HEK293 (cell line): ENCODE measurements around the gene SLC8A2.

Experiments used
- CTCF ChIA-PET: fragments of 350-600 bp; formaldehyde crosslinking; extraction: SDS; loops from one replicate; lab custom pipeline; 2021; ENCODE audit warnings: antibody characterized with exemption; lab: Yijun Ruan, JAX
- POLR2A ChIA-PET: fragments of 300-600 bp; formaldehyde crosslinking; extraction: SDS; loops from one replicate; lab custom pipeline; 2020; ENCODE audit warnings: antibody characterized with exemption, inconsistent platforms; lab: Yijun Ruan, JAX
- H3K27ac ChIP-seq: fragments of 200-500 bp; sonication (Bioruptor generic); 2 replicates; pipeline ENCODE4 v1.5.1; 2014; ENCODE audit warnings: low read depth, low read length, control low read depth, inconsistent platforms; ENCODE audit errors: extremely low read depth
- H3K36me3 ChIP-seq, 2 experiments: fragments of 200-500 bp in 1 of 2; sonication (Bioruptor generic) in 1 of 2; 1 replicate in 1 of 2; 2 replicates in 1 of 2; pipeline ENCODE4 v1.5.1; 2014 to 2017; ENCODE audit warnings: inconsistent platforms in 2 of 2, low read length in 2 of 2; ENCODE audit not compliant: control insufficient read depth in 2 of 2, insufficient read depth in 1 of 2
- H3K4me1 ChIP-seq: fragments of 200-500 bp; sonication (Bioruptor generic); 2 replicates; pipeline ENCODE4 v1.5.1; 2014; ENCODE audit warnings: mild to moderate bottlenecking, low read length, inconsistent platforms; ENCODE audit not compliant: control insufficient read depth, insufficient read depth
- H3K4me3 ChIP-seq: 2 replicates; pipeline ENCODE4 v1.5.1; 2011; ENCODE audit warnings: low read depth, mild to moderate bottlenecking, control low read depth, low read length, moderate library complexity
- H3K9me3 ChIP-seq: fragments of 200-500 bp; sonication (Bioruptor generic); 2 replicates; pipeline ENCODE4 v1.5.1; 2014; ENCODE audit warnings: low read depth, low read length, inconsistent platforms; ENCODE audit not compliant: control insufficient read depth, insufficient read depth
- EGR2 ChIP-seq: fragments of 450-650 bp; formaldehyde crosslinking; IDR thresholded peaks from 2 replicates; pipeline ENCODE4 v1.5.1; 2016; ENCODE audit warnings: low read depth, missing biosample characterization, missing genetic modification characterization
- KLF1 ChIP-seq: fragments of 450-650 bp; formaldehyde crosslinking; IDR thresholded peaks from 2 replicates; pipeline ENCODE4 v1.5.1; 2016; ENCODE audit warnings: missing biosample characterization, missing genetic modification characterization
- KLF10 ChIP-seq: fragments of 450-650 bp; IDR thresholded peaks from 2 replicates; pipeline ENCODE4 v1.5.1; 2018; ENCODE audit warnings: missing biosample characterization, mild to moderate bottlenecking, missing genetic modification characterization
- KLF16 ChIP-seq: fragments of 450-650 bp; formaldehyde crosslinking; IDR thresholded peaks from 2 replicates; pipeline ENCODE4 v1.5.1; 2017; ENCODE audit warnings: missing biosample characterization, missing genetic modification characterization
- KLF8 ChIP-seq: fragments of 450-650 bp; formaldehyde crosslinking; IDR thresholded peaks from 2 replicates; pipeline ENCODE4 v1.5.1; 2016; ENCODE audit warnings: missing biosample characterization, missing genetic modification characterization
- KLF9 ChIP-seq: fragments of 450-650 bp; formaldehyde crosslinking; IDR thresholded peaks from 2 replicates; pipeline ENCODE4 v1.5.1; 2016; ENCODE audit warnings: missing biosample characterization, missing genetic modification characterization, low read depth
- SP2 ChIP-seq: fragments of 450-650 bp; formaldehyde crosslinking; IDR thresholded peaks from 2 replicates; pipeline ENCODE4 v1.5.1; 2016; ENCODE audit warnings: missing biosample characterization, missing genetic modification characterization
- SP3 ChIP-seq: fragments of 450-650 bp; formaldehyde crosslinking; IDR thresholded peaks from 2 replicates; pipeline ENCODE4 v1.5.1; 2016; ENCODE audit warnings: missing biosample characterization, missing genetic modification characterization
- SP7 ChIP-seq: fragments of 450-650 bp; formaldehyde crosslinking; IDR thresholded peaks from 2 replicates; pipeline ENCODE4 v1.5.1; 2016; ENCODE audit warnings: missing biosample characterization, missing genetic modification characterization
- ZBTB20 ChIP-seq: fragments of 450-650 bp; formaldehyde crosslinking; IDR thresholded peaks from 2 replicates; pipeline ENCODE4 v1.5.1; 2016; ENCODE audit warnings: missing biosample characterization, missing genetic modification characterization
- ZBTB8A ChIP-seq: fragments of 450-650 bp; formaldehyde crosslinking; IDR thresholded peaks from 2 replicates; pipeline ENCODE4 v1.5.1; 2016; ENCODE audit warnings: missing biosample characterization, missing genetic modification characterization
- ZFHX2 ChIP-seq: fragments of 450-650 bp; formaldehyde crosslinking; conservative IDR thresholded peaks from 2 replicates; pipeline ENCODE4 v1.5.1; 2016; ENCODE audit warnings: missing biosample characterization, missing genetic modification characterization
- ZFP3 ChIP-seq: fragments of 450-650 bp; formaldehyde crosslinking; IDR thresholded peaks from 2 replicates; pipeline ENCODE4 v1.5.1; 2016; ENCODE audit warnings: low read depth, missing biosample characterization, missing genetic modification characterization
- ZNF10 ChIP-seq: fragments of 450-650 bp; formaldehyde crosslinking; IDR thresholded peaks from 2 replicates; pipeline ENCODE4 v1.5.1; 2017; ENCODE audit warnings: missing biosample characterization, missing genetic modification characterization
- ZNF214 ChIP-seq: fragments of 450-650 bp; formaldehyde crosslinking; IDR thresholded peaks from 2 replicates; pipeline ENCODE4 v1.5.1; 2017; ENCODE audit warnings: missing biosample characterization, mild to moderate bottlenecking, missing genetic modification characterization, borderline replicate concordance
- ZNF292 ChIP-seq: fragments of 450-650 bp; formaldehyde crosslinking; IDR thresholded peaks from 2 replicates; pipeline ENCODE4 v1.5.1; 2016; ENCODE audit warnings: low read depth, missing biosample characterization, missing genetic modification characterization, borderline replicate concordance
- ZNF341 ChIP-seq: fragments of 450-650 bp; formaldehyde crosslinking; IDR thresholded peaks from 2 replicates; pipeline ENCODE4; 2016; ENCODE audit warnings: low read depth, missing biosample characterization, missing genetic modification characterization
- ZNF473 ChIP-seq: fragments of 450-650 bp; formaldehyde crosslinking; IDR thresholded peaks from 2 replicates; pipeline ENCODE4 v1.5.1; 2017; ENCODE audit warnings: missing biosample characterization, missing genetic modification characterization
- ZNF596 ChIP-seq: fragments of 450-650 bp; IDR thresholded peaks from 2 replicates; pipeline ENCODE4 v1.5.0; 2018; ENCODE audit warnings: missing biosample characterization, mild to moderate bottlenecking, missing genetic modification characterization, moderate library complexity
- ZXDB ChIP-seq: fragments of 450-650 bp; formaldehyde crosslinking; IDR thresholded peaks from 2 replicates; pipeline ENCODE4 v1.5.1; 2016; ENCODE audit warnings: missing biosample characterization, missing genetic modification characterization
- TF ChIP-seq, protein P1 (sequence below): fragments of 450-650 bp; formaldehyde crosslinking; IDR thresholded peaks from 2 replicates; pipeline ENCODE4; 2016; ENCODE audit warnings: missing biosample characterization, missing genetic modification characterization
- TF ChIP-seq, protein P2 (sequence below): fragments of 450-650 bp; formaldehyde crosslinking; IDR thresholded peaks from 2 replicates; pipeline ENCODE4 v1.5.1; 2016; ENCODE audit warnings: missing biosample characterization, missing genetic modification characterization
- TF ChIP-seq, protein P3 (sequence below): fragments of 450-650 bp; formaldehyde crosslinking; IDR thresholded peaks from 2 replicates; pipeline ENCODE4 v1.5.1; 2016; ENCODE audit warnings: missing biosample characterization, missing genetic modification characterization

The SLC8A2 gene

DNA sequence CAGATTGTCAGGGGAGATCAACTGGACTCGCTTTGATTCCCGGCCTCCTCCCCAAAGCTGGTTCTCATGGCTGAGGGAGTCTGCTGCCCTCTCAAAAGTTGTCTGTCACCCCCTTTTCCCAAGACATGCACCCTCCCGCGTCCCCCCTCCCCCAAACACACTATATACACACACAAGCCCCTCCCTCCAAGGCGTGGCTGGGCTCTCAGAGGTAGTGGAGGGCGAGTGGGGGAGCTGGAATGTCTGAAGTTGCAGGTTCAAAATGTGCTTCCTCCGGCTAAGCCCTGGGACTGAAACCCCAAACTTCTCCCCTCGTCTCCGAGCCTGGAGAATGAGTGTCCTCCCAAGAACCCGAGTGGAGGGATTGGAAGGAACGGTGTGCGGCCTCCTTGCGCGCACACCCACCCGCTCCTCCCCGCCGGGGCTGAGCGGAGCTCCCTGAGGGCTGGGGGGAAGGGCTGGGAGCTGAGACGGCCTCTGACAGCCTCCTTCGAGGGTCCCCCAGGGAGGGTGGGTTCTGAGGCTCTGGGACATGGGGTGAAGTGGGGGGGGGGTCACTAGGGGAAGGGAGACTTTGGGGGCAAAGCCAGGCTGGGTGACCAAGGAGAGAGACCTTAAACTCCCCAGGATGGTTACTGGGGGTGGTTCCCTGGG, 42.4 kb downstream of the SLC8A2 start (continued):
- TF ChIP-seq ZNF214 (tag by site-specific recombination) = no peak
- TF ChIP-seq, protein P1, sequence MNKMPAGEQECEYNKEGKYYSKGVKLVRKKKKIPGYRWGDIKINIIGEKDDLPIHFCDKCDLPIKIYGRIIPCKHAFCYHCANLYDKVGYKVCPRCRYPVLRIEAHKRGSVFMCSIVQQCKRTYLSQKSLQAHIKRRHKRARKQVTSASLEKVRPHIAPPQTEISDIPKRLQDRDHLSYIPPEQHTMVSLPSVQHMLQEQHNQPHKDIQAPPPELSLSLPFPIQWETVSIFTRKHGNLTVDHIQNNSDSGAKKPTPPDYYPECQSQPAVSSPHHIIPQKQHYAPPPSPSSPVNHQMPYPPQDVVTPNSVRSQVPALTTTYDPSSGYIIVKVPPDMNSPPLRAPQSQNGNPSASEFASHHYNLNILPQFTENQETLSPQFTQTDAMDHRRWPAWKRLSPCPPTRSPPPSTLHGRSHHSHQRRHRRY (tag by site-specific recombination) = no peak

DNA sequence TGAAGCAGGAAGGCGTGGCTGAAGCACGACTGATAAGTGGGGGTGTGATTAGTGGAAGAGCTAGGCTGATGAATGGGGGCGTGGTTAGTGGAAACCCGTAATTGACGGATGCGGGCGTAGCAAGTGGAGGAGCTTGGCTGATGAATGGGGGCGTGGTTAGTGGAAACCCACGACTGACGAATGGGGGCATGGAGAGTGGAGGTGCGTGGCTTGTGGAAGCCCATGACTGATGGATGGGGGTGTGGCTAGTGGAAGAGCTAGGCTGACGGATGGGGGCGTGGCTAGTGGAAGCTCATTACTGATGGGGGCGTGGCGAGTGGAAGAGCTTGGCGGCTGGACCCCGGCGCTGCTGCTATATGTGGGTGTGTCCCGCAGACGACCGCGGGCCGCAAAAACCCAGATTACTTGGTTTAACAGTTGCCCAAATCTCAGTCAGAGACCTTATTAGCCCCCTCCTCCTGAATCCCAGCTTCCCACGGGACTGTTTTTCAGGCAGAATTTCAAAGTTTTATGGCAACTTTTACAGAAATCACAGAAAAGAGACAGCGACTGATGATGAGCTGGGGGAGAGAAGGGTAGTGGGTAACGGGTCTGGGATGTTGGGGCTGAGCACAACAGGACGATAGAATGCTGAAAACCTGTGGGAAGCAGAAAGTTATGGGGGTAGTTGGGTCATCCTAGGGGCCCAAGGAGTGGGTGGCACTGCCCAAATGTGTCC, 43.4 kb downstream of the SLC8A2 start:
- peaks cover 10% of the 10 kb centered on the region for H3K4me1 ChIP-seq
- TF ChIP-seq ZNF341 (tag by site-specific recombination) (peak; percentile 100), SP7 (tag by site-specific recombination) (peak; percentile 56; the same call in 1 of the 2 replicates), ZBTB8A (tag by site-specific recombination) (no peak), ZXDB (tag by site-specific recombination) (peak; percentile 70; the same call in 1 of the 2 replicates), KLF8 (tag by site-specific recombination) (peak; percentile 53), SP2 (tag by site-specific recombination) (peak; percentile 98), ZFHX2 (peak; percentile 61), ZNF473 (no peak), ZNF10 (tag by site-specific recombination) (peak; percentile 86), ZBTB20 (tag by site-specific recombination) (peak; percentile 24; the same call in 1 of the 2 replicates), KLF9 (peak; percentile 100), KLF16 (tag by site-specific recombination) (peak; percentile 81; the same call in 1 of the 2 replicates), ZNF292 (no peak), ZFP3 (tag by site-specific recombination) (no peak), KLF1 (tag by site-specific recombination) (peak; percentile 82), ZNF596 (tag by site-specific recombination) (no peak), EGR2 (tag by site-specific recombination) (peak; percentile 42), KLF10 (tag by site-specific recombination) (peak; percentile 98), SP3 (peak; percentile 98)
- TF ChIP-seq, protein P2, sequence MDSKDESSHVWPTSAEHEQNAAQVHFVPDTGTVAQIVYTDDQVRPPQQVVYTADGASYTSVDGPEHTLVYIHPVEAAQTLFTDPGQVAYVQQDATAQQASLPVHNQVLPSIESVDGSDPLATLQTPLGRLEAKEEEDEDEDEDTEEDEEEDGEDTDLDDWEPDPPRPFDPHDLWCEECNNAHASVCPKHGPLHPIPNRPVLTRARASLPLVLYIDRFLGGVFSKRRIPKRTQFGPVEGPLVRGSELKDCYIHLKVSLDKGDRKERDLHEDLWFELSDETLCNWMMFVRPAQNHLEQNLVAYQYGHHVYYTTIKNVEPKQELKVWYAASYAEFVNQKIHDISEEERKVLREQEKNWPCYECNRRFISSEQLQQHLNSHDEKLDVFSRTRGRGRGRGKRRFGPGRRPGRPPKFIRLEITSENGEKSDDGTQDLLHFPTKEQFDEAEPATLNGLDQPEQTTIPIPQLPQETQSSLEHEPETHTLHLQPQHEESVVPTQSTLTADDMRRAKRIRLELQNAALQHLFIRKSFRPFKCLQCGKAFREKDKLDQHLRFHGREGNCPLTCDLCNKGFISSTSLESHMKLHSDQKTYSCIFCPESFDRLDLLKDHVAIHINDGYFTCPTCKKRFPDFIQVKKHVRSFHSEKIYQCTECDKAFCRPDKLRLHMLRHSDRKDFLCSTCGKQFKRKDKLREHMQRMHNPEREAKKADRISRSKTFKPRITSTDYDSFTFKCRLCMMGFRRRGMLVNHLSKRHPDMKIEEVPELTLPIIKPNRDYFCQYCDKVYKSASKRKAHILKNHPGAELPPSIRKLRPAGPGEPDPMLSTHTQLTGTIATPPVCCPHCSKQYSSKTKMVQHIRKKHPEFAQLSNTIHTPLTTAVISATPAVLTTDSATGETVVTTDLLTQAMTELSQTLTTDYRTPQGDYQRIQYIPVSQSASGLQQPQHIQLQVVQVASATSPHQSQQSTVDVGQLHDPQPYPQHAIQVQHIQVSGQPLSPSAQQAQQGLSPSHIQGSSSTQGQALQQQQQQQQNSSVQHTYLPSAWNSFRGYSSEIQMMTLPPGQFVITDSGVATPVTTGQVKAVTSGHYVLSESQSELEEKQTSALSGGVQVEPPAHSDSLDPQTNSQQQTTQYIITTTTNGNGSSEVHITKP = peak; percentile 83
- TF ChIP-seq, protein P3, sequence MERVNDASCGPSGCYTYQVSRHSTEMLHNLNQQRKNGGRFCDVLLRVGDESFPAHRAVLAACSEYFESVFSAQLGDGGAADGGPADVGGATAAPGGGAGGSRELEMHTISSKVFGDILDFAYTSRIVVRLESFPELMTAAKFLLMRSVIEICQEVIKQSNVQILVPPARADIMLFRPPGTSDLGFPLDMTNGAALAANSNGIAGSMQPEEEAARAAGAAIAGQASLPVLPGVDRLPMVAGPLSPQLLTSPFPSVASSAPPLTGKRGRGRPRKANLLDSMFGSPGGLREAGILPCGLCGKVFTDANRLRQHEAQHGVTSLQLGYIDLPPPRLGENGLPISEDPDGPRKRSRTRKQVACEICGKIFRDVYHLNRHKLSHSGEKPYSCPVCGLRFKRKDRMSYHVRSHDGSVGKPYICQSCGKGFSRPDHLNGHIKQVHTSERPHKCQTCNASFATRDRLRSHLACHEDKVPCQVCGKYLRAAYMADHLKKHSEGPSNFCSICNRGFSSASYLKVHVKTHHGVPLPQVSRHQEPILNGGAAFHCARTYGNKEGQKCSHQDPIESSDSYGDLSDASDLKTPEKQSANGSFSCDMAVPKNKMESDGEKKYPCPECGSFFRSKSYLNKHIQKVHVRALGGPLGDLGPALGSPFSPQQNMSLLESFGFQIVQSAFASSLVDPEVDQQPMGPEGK (tag by site-specific recombination) = peak; percentile 70
- TF ChIP-seq, all 188 proteins: peak for 16
- Histone ChIP-seq H3K9me3 (no peaks in the 10 kb centered on the region), H3K36me3 (no peaks in the 10 kb centered on the region), H3K4me3 (peak overlapping the region; percentile 4; the same call in 1 of the 2 replicates), H3K27ac (no peak overlapping the region)
- ChIA-PET CTCF (interaction anchor here (0.5 to 4.1 kb wide), 49 partner anchors 9 to 885 kb away, joined by 3 to 61 read pairs (median 4); partner anchors contain the start of genes DHX34, EHD2, KPTN and NAPA), POLR2A (interaction anchor here (0.5 to 1.7 kb wide), 21 partner anchors 8 to 336 kb away, joined by 3 to 20 read pairs (median 4); partner anchors contain the start of genes CCDC9, DHX34, INAFM1 and KPTN)
